Measurements from ENCODE around the gene MYO10.

- TF ChIP-seq CTCF (conservative IDR thresholded peaks at IDR 0.05): no peak
- no peak for TF ChIP-seq ZFX (IDR thresholded peaks at IDR 0.05)
Observed at GRCh38 chr5:16881251-16881650, 54.8 kb downstream of the MYO10 start.

Measured in C4-2B (cell line).